NK-92 treated with Interleukin-12 subunit alpha and Interleukin-12 subunit beta, amount 100 ng/mL, for 24 hours (cell line): ENCODE results near the gene NUDT2.
"Not testable (repeated sequence)": the region's sequence is repeated elsewhere in the genome, so short reads cannot be mapped to it uniquely, and the experiment has no call there.

ENCODE experiments used
- DNase-seq: peaks from one replicate; lab custom pipeline; 2025; lab: John Stamatoyannopoulos, UW

The NUDT2 gene

GRCh38 chr9:34328987-34329832 is at the start of gene NUDT2, which contains the start of gene KIF24:
Gene NUDT2 (plus strand): TSS chr9:34329569. CDS start chr9:34339040, 9,471 bp downstream.
Gene KIF24 (minus strand): TSS chr9:34329268. CDS start chr9:34311346, 17,922 bp downstream.
- peak; percentile 96 for DNase-seq

GRCh38 chr9:34282096-34282495 is 47.3 kb upstream of the NUDT2 start:
- no peak for DNase-seq

GRCh38 chr9:34289159-34289558 is 40.2 kb upstream of the NUDT2 start:
- DNase-seq, result no peak

GRCh38 chr9:34291023-34291422 is 38.3 kb upstream of the NUDT2 start:
- no peak for DNase-seq

GRCh38 chr9:34291423-34291822 is 37.9 kb upstream of the NUDT2 start:
- no peak for DNase-seq

GRCh38 chr9:34292552-34292951 is 36.8 kb upstream of the NUDT2 start:
- DNase-seq, result no peak

GRCh38 chr9:34301064-34301463 is 28.3 kb upstream of the NUDT2 start:
- DNase-seq, result not testable (repeated sequence)

GRCh38 chr9:34308316-34308715 is 21.1 kb upstream of the NUDT2 start:
- not testable (repeated sequence) for DNase-seq

GRCh38 chr9:34310215-34310614 is 19.2 kb upstream of the NUDT2 start:
- DNase-seq, result no peak

- no peak for DNase-seq
These were observed 17.7 kb upstream of the NUDT2 start for GRCh38 chr9:34311499-34312185.

- DNase-seq, result no peak
These were observed 11.9 kb upstream of the NUDT2 start for GRCh38 chr9:34317436-34317835.

- no peak for DNase-seq
These were observed 11.1 kb upstream of the NUDT2 start for GRCh38 chr9:34318163-34318790.

- no peak for DNase-seq
These were observed 7.9 kb upstream of the NUDT2 start for GRCh38 chr9:34321451-34321850.

- DNase-seq, result no peak
These were observed 6.3 kb upstream of the NUDT2 start for GRCh38 chr9:34322899-34323591.

- no peak for DNase-seq
These were observed 2.7 kb upstream of the NUDT2 start for GRCh38 chr9:34326690-34327089.

- DNase-seq, result no peak
These were observed 826 bp upstream of the NUDT2 start for GRCh38 chr9:34328500-34328986.

- DNase-seq, result no peak
These were observed 1.8 kb downstream of the NUDT2 start for GRCh38 chr9:34331196-34331595.

- DNase-seq, result no peak
These were observed 3.0 kb downstream of the NUDT2 start for GRCh38 chr9:34332076-34332964.

GRCh38 chr9:34333836-34334235 is 4.5 kb downstream of the NUDT2 start:
- no peak for DNase-seq

- no peak for DNase-seq
These were observed 5.0 kb downstream of the NUDT2 start for GRCh38 chr9:34334337-34334824.

- no peak for DNase-seq
These were observed 5.5 kb downstream of the NUDT2 start for GRCh38 chr9:34334916-34335315.
